HG03457 (cell line): ENCODE data around the gene VPS9D1.
"Not testable (repeated sequence)": the region's sequence is repeated elsewhere in the genome, so short reads cannot be mapped to it uniquely, and the experiment has no call there.

Source experiments
- ATAC-seq: cut with Tn5 transposase; IDR thresholded peaks from one replicate; pipeline ENCODE4 v1.9.1; 2021; ENCODE audit warnings: moderate number of reproducible peaks; ENCODE audit not compliant: unreplicated experiment

VPS9D1 gene

GRCh38 chr16:89668790-89669158 is 51.9 kb downstream of the VPS9D1 start:
- no peak for ATAC-seq

DNA sequence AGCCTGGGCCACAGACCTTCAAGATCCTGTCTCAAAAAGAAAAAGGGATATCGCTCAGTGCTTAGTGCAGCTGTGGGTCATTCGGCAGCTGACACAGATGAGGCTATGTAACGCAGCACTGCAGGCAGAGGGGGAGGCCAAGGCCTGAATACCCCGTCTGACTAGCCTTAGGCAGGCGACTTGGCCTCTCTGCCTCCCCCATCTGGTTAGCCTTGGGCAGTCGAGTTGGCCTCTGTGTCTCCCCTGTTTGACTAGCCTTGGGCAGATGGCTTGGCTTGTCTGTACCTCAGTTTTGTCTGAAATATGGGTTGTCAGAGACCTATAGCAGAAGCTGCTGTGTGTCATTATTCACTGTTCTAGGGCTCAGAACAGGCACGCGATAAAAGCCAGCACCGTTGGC is 53.1 kb downstream of the VPS9D1 start:
- no peak for ATAC-seq

GRCh38 chr16:89667000-89667399 is 53.7 kb downstream of the VPS9D1 start:
- ATAC-seq, result not testable (repeated sequence)

DNA sequence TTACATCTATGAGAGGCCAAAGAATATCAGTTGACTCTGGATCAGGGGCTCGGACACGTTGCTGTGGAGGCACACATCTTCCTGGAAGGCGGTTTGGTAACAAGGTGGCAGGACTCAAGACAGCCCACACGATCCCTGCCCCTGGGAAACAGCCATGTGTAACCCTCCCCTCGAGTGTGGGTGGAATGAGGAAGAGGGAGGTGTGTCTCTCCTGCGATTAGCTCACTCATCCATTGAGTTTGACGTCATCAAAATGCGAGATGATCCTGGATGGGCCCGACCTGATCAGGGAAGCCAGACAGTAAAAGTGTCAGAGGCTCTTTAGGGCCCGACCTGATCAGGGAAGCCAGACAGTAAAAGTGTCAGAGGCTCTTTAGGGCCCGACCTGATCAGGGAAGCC is 56.5 kb downstream of the VPS9D1 start:
- ATAC-seq, result not testable (repeated sequence)

DNA sequence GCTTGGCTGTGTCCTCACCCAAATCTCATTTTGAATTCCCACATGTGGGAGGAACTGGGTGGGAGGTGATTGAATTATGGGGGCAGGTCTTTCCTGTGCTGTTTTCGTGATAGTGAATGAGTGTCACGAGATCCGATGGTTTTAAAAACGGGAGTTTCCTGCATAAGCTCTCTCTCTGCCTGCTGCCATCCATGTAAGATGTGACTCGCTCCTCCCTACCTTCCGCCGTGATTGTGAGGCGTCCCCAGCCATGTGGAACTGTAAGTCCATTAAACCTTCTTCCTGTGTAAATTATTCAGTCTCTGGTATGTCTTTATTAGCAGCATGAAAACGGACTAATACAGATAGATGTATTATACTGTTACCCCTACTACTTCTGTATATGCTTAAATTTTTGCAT is 59.5 kb downstream of the VPS9D1 start:
- ATAC-seq, result no peak

GRCh38 chr16:89660146-89660545 is 60.6 kb downstream of the VPS9D1 start:
- ATAC-seq, result no peak

GRCh38 chr16:89658221-89658879 is 62.3 kb downstream of the VPS9D1 start:
- no peak for ATAC-seq

DNA sequence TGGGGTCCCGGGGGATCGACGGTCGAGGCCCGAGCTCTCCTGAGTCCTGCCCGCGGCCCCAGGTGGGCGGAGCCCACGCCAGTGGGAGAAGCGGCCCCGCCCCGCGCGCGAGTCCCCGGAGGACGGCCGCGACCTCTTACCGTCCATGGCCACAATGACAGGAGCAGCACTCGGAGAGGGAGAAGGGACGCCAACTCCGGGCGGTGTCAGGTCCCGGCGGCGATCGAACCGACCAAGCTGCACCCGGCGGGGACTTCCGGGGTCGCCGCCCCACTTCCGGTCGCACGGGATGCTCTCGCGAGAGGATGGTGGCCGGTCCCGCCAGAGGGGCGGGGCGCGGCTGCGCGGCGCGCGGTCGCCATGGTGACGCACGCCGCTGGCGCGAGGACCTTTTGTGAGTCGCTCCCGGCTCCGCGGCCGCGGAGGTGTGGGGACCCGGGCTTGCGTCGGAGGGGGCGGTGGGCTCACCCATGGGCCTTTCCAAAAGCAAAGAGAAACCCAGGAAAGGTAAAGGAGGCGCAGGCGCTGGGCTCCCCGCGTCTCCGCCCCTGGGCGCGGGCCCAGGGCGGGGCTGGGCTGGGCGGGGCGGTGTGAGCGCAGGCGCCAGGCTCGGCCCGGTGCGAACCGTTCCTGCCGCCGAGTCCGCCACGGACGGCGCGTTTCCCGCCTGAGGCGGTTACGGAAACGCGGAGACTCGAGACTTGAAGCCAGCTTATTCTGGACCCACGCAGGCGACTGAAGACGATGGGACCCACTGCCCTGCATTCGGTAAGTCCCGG is 63.1 kb downstream of the VPS9D1 start, which contains the start of the genes CHMP1A and SPATA33:
CHMP1A (minus strand) TSS at position 267 of the 779 bp plus-strand sequence; CDS start at position 147, 120 bp downstream.
SPATA33 (plus strand) TSS at position 395 of the 779 bp plus-strand sequence; CDS start at position 471, 76 bp downstream.
- ATAC-seq, result peak; percentile 71
